ENCODE results near the gene NUP210. TPM values are rescaled to one million over a fixed set of nuclear protein-coding genes. Genes with fewer than 3 reads are reported as not detected.
A peak's percentile ranks its signal among the peaks of the same experiment; 100 is the strongest.

NUP210 gene
- total RNA-seq, result 10 to 100 TPM; 17.7 to 23.5 TPM
- 10 to 100 TPM; 16.0 to 19.7 (median 18.1) TPM for polyA plus RNA-seq (ENCODE audit: insufficient read length in 6 of 6)
- long read RNA-seq, donor 1, partial matches to known transcripts, result 0 of 1 reads
- long read RNA-seq, donor 1, other reads (novel, unspliced or antisense), result 0 of 1 reads
- long read RNA-seq, donor 2, result 0 reads
- long read RNA-seq, donor 3, result 0 reads
- long read RNA-seq, donor 4, partial matches to known transcripts, result 0 of 2 reads
- long read RNA-seq, donor 4, other reads (novel, unspliced or antisense), result 2 of 2 reads
- long read RNA-seq, donor 5, result 0 reads
- long read RNA-seq, donor 6, result 0 reads
- long read RNA-seq, donor 7, result 0 reads
- long read RNA-seq, donor 8, result 0 reads
- long read RNA-seq, donor 9, result 0 reads
- long read RNA-seq, donor 10, partial matches to known transcripts, result 1 of 8 reads
- long read RNA-seq, donor 10, other reads (novel, unspliced or antisense), result 7 of 8 reads
- long read RNA-seq, donor 11, result 0 reads
- long read RNA-seq, donor 12, result 0 reads

- Histone ChIP-seq H3K27me3 (peaks cover 0 to 9% of the 10 kb centered on the region in 2 donors), H3K27ac (peak within 1 kb of the TSS; percentile 39 to 64), H3K4me3 (peak within 1 kb of the TSS; percentile 58 to 65), H3K4me1 (peaks cover 5 to 62% of the 10 kb centered on the region in 2 donors), H3K9me3 (no peaks in the 10 kb centered on the region), H3K36me3 (no peaks in the 10 kb centered on the region)
- intact Hi-C loops (cut with DNase I), result no loop called here
- TF ChIP-seq CTCF (IDR thresholded peaks at IDR 0.05), result no peak
- peak in 3 of 4 donors; percentile 22 to 90 (median 58) for DNase-seq
- peak; percentile 76 for ATAC-seq
These were observed at the start of gene NUP210 for GRCh38 chr3:13420045-13420830. Gene NUP210 (minus strand): TSS chr3:13420322. CDS start chr3:13420226, 96 bp downstream.

- Histone ChIP-seq H3K27ac (no peak overlapping the region), H3K9me3 (no peaks in the 10 kb centered on the region), H3K4me3 (no peak overlapping the region), H3K27me3 (peaks cover 0 to 6% of the 10 kb centered on the region in 2 donors), H3K36me3 (no peaks in the 10 kb centered on the region), H3K4me1 (no peaks in the 10 kb centered on the region)
- intact Hi-C loops (cut with DNase I), result no loop called here
- DNase-seq, result no peak
- TF ChIP-seq CTCF (IDR thresholded peaks at IDR 0.05), result no peak
- ATAC-seq, result no peak
These were observed 46.7 kb upstream of the NUP210 start for GRCh38 chr3:13466781-13467180.

- no peak for TF ChIP-seq CTCF (IDR thresholded peaks at IDR 0.05)
These were observed 45.2 kb upstream of the NUP210 start for GRCh38 chr3:13465236-13465873.

GRCh38 chr3:13463618-13464400 is 43.7 kb upstream of the NUP210 start:
- ATAC-seq (no peak), DNase-seq (no peak)
- Histone ChIP-seq H3K9me3 (no peaks in the 10 kb centered on the region), H3K4me3 (no peak overlapping the region), H3K4me1 (no peaks in the 10 kb centered on the region), H3K27ac (no peak overlapping the region), H3K27me3 (peaks cover 0 to 11% of the 10 kb centered on the region in 2 donors), H3K36me3 (no peaks in the 10 kb centered on the region)
- intact Hi-C loops (cut with DNase I), result no loop called here
- no peak for TF ChIP-seq CTCF (IDR thresholded peaks at IDR 0.05)

More at GRCh38 chr3:13465236-13465873, 45.2 kb upstream of the NUP210 start:
- intact Hi-C loops (cut with DNase I), result no loop called here
- DNase-seq, result no peak
- Histone ChIP-seq H3K27me3 (peaks cover 0 to 11% of the 10 kb centered on the region in 2 donors), H3K36me3 (no peaks in the 10 kb centered on the region), H3K4me3 (no peak overlapping the region), H3K27ac (no peak overlapping the region), H3K4me1 (no peaks in the 10 kb centered on the region), H3K9me3 (no peaks in the 10 kb centered on the region)
- no peak for ATAC-seq
